HG02759 (cell line): Measurements from ENCODE around the gene NOMO2.
"Not testable (repeated sequence)": the region's sequence is repeated elsewhere in the genome, so short reads cannot be mapped to it uniquely, and the experiment has no call there.

ENCODE experiments used
- ATAC-seq: cut with Tn5 transposase; IDR thresholded peaks from one replicate; pipeline ENCODE4 v1.9.1; 2021; ENCODE audit warnings: mild to moderate bottlenecking, moderate library complexity; ENCODE audit not compliant: unreplicated experiment

The NOMO2 gene

GRCh38 chr16:18561727-18562314 lies at the start of gene NOMO2:
TSS of gene NOMO2 (minus strand) at chr16:18562097. CDS start at chr16:18562040, 57 bp downstream.
- ATAC-seq = peak; percentile 97

- ATAC-seq = not testable (repeated sequence)
Measured at GRCh38 chr16:18610147-18610803, 48.4 kb upstream of the NOMO2 start.

- ATAC-seq = not testable (repeated sequence)
Measured at GRCh38 chr16:18608271-18608670, 46.4 kb upstream of the NOMO2 start.

GRCh38 chr16:18603572-18604246 lies 41.8 kb upstream of the NOMO2 start:
- not testable (repeated sequence) for ATAC-seq

- ATAC-seq = not testable (repeated sequence)
Measured at GRCh38 chr16:18598582-18598981, 36.7 kb upstream of the NOMO2 start.

GRCh38 chr16:18597734-18598133 lies 35.8 kb upstream of the NOMO2 start:
- not testable (repeated sequence) for ATAC-seq

GRCh38 chr16:18597319-18597718 lies 35.4 kb upstream of the NOMO2 start:
- not testable (repeated sequence) for ATAC-seq

- not testable (repeated sequence) for ATAC-seq
Measured at GRCh38 chr16:18595796-18596195, 33.9 kb upstream of the NOMO2 start.

GRCh38 chr16:18594880-18595279 lies 33.0 kb upstream of the NOMO2 start:
- not testable (repeated sequence) for ATAC-seq

GRCh38 chr16:18593904-18594303 lies 32.0 kb upstream of the NOMO2 start:
- not testable (repeated sequence) for ATAC-seq

- not testable (repeated sequence) for ATAC-seq
Measured at GRCh38 chr16:18592982-18593381, 31.1 kb upstream of the NOMO2 start.

- not testable (repeated sequence) for ATAC-seq
Measured at GRCh38 chr16:18591908-18592307, 30.0 kb upstream of the NOMO2 start.

- ATAC-seq = not testable (repeated sequence)
Measured at GRCh38 chr16:18591441-18591840, 29.5 kb upstream of the NOMO2 start.

- not testable (repeated sequence) for ATAC-seq
Measured at GRCh38 chr16:18589806-18590205, 27.9 kb upstream of the NOMO2 start.

GRCh38 chr16:18586560-18587540 lies 25.0 kb upstream of the NOMO2 start:
- ATAC-seq = not testable (repeated sequence)

GRCh38 chr16:18585789-18586188 lies 23.9 kb upstream of the NOMO2 start:
- not testable (repeated sequence) for ATAC-seq

GRCh38 chr16:18582902-18583301 lies 21.0 kb upstream of the NOMO2 start:
- ATAC-seq = no peak

- not testable (repeated sequence) for ATAC-seq
Measured at GRCh38 chr16:18580396-18580795, 18.5 kb upstream of the NOMO2 start.

- not testable (repeated sequence) for ATAC-seq
Measured at GRCh38 chr16:18579261-18579660, 17.4 kb upstream of the NOMO2 start.

- ATAC-seq = not testable (repeated sequence)
Measured at GRCh38 chr16:18577942-18578341, 16.0 kb upstream of the NOMO2 start.

GRCh38 chr16:18575945-18576344 lies 14.0 kb upstream of the NOMO2 start:
- ATAC-seq = not testable (repeated sequence)
